CD14-positive monocyte (primary cell): ENCODE results near the gene TXNDC11. TPM values are rescaled to one million over a fixed set of nuclear protein-coding genes. Genes with fewer than 3 reads are reported as not detected.

Experiments used
- DNase-seq, 3 donors: peaks; one replicate each; pipeline ENCODE4 v3.0.0-alpha.2; 2011 to 2022
- H2AFZ ChIP-seq: 2 replicates; pipeline ENCODE4 v1.6.0; 2012; ENCODE audit warnings: mild to moderate bottlenecking, low read depth, low read length, inconsistent platforms; ENCODE audit not compliant: insufficient read depth, poor library complexity, severe bottlenecking
- H3K27ac ChIP-seq, 2 donors: 1 replicate in 1 of 2; 2 replicates in 1 of 2; pipeline ENCODE4 v1.5.1; 2012 to 2013; ENCODE audit warnings: low read length in 2 of 2, control low read depth in 1 of 2, inconsistent platforms in 1 of 2, low read depth in 1 of 2, mild to moderate bottlenecking in 1 of 2
- H3K27me3 ChIP-seq, 2 donors: one replicate each; pipeline versions ENCODE4 v1.6.0 to v1.6.1; 2011 to 2013; ENCODE audit warnings: low read length in 2 of 2; ENCODE audit not compliant: control insufficient read depth in 2 of 2, insufficient read depth in 2 of 2
- H3K36me3 ChIP-seq, 2 donors: replicated peaks in 1 of 2; 1 replicate in 1 of 2; 2 replicates in 1 of 2; pipeline versions ENCODE4 v1.5.1 to v1.6.1; 2012 to 2013; ENCODE audit warnings: low read length in 2 of 2, control low read depth in 1 of 2, inconsistent platforms in 1 of 2, mild to moderate bottlenecking in 1 of 2; ENCODE audit not compliant: insufficient read depth in 2 of 2, control insufficient read depth in 1 of 2
- H3K4me1 ChIP-seq, 2 donors: 1 replicate in 1 of 2; 2 replicates in 1 of 2; pipeline versions ENCODE4 v1.5.1 to v1.6.1; 2012 to 2013; ENCODE audit warnings: low read length in 2 of 2, control low read depth in 1 of 2, inconsistent platforms in 1 of 2, mild to moderate bottlenecking in 1 of 2, moderate library complexity in 1 of 2; ENCODE audit not compliant: insufficient read depth in 2 of 2, control insufficient read depth in 1 of 2
- H3K4me2 ChIP-seq: replicated peaks from 2 replicates; pipeline ENCODE3; 2012; ENCODE audit warnings: low read length, moderate library complexity, mild to moderate bottlenecking; ENCODE audit not compliant: poor library complexity, severe bottlenecking; ENCODE audit errors: extremely low read depth
- H3K4me3 ChIP-seq, 3 experiments: fragments of 200-600 bp in 1 of 3; sonication (generic) in 1 of 3; replicated peaks in 1 of 3; 1 replicate in 2 of 3; 2 replicates in 1 of 3; pipeline ENCODE4 v1.5.1; 2011 to 2013; ENCODE audit warnings: low read length in 3 of 3, mild to moderate bottlenecking in 3 of 3, control low read depth in 2 of 3, low read depth in 2 of 3, inconsistent platforms in 1 of 3, moderate library complexity in 1 of 3
- H3K79me2 ChIP-seq: 2 replicates; pipeline ENCODE4 v1.6.0; 2012; ENCODE audit warnings: mild to moderate bottlenecking, control low read depth, inconsistent platforms, low read length, moderate library complexity; ENCODE audit not compliant: insufficient read depth
- H3K9ac ChIP-seq: 2 replicates; pipeline ENCODE4 v1.6.0; 2017; ENCODE audit warnings: low read length, mild to moderate bottlenecking; ENCODE audit not compliant: insufficient read depth, poor library complexity, severe bottlenecking
- H3K9me3 ChIP-seq, 2 donors: replicated peaks in 1 of 2; 1 replicate in 1 of 2; 2 replicates in 1 of 2; pipeline versions ENCODE4 v1.5.1 to v1.6.1; 2012 to 2013; ENCODE audit warnings: low read length in 2 of 2, control low read depth in 1 of 2; ENCODE audit not compliant: control insufficient read depth in 1 of 2, insufficient read depth in 1 of 2
- H4K20me1 ChIP-seq: 2 replicates; pipeline ENCODE4 v1.6.0; 2012; ENCODE audit warnings: mild to moderate bottlenecking, low read length, control low read depth, moderate library complexity; ENCODE audit not compliant: insufficient read depth
- H3K27ac Mint-ChIP-seq, 7 donors: one replicate each; pipeline ENCODE4 v1.8.0; 2020; ENCODE audit warnings: mild to moderate bottlenecking in 7 of 7, mixed read lengths in 7 of 7, moderate library complexity in 6 of 7, inconsistent platforms in 2 of 7
- H3K27me3 Mint-ChIP-seq, 3 donors: one replicate each; pipeline ENCODE4 v1.8.0; 2021 to 2022; ENCODE audit warnings: low read depth in 3 of 3, mild to moderate bottlenecking in 3 of 3, mixed read lengths in 3 of 3, moderate library complexity in 3 of 3, inconsistent platforms in 1 of 3
- H3K36me3 Mint-ChIP-seq, 2 donors: one replicate each; pipeline ENCODE4 v1.8.0; 2020; ENCODE audit warnings: mixed read lengths in 2 of 2, inconsistent platforms in 1 of 2, mild to moderate bottlenecking in 1 of 2
- H3K4me1 Mint-ChIP-seq: one replicate; pipeline ENCODE4 v1.8.0; 2020; ENCODE audit warnings: mild to moderate bottlenecking, mixed read lengths
- H3K4me3 Mint-ChIP-seq, 2 donors: one replicate each; pipeline ENCODE4 v1.8.0; 2020; ENCODE audit warnings: mild to moderate bottlenecking in 2 of 2, mixed read lengths in 2 of 2, moderate library complexity in 1 of 2
- H3K9me3 Mint-ChIP-seq, 7 donors: one replicate each; pipeline ENCODE4 v1.8.0; 2020 to 2022; ENCODE audit warnings: mixed read lengths in 7 of 7, mild to moderate bottlenecking in 6 of 7, moderate library complexity in 6 of 7, inconsistent platforms in 2 of 7
- CTCF ChIP-seq: fragments of 200-600 bp; IDR thresholded peaks from one replicate; pipeline ENCODE4 v1.8.0; 2022; ENCODE audit warnings: antibody characterized with exemption, mild to moderate bottlenecking
- WGBS: methylation state at CpG from one replicate; pipeline ENCODE4 v1.1.5; 2013; ENCODE audit warnings: missing lambda C conversion rate; ENCODE audit not compliant: insufficient coverage; 5-methylcytosine and 5-hydroxymethylcytosine counted together
- intact Hi-C, 2 donors: fragments of 100-400 bp; cut with micrococcal nuclease; formaldehyde crosslinking; loops; one replicate each; pipeline versions ENCODE4 v1.15.0 to v1.15.1; 2023
- polyA plus RNA-seq, 3 donors: library from polyadenylated mRNA; depleted of rRNA in 1 of 3; unstranded in 2 of 3; stranded (reverse) in 1 of 3; fragments of 300-500 nt in 2 of 3; fragments of >200 nt in 1 of 3; fragmentation: Illumina TruSeq in 2 of 3; gene quantifications; 1 replicate in 2 of 3; 2 replicates in 1 of 3; pipeline ENCODE4 v1.2.3, GENCODE V29; 2012 to 2021

TXNDC11 gene
- polyA plus RNA-seq, 3 donors: 32.9 to 60.0 (median 40.6) TPM

- H3K4me3 Mint-ChIP-seq: no peak overlapping the region
- Histone ChIP-seq H3K36me3 (no peaks in the 10 kb centered on the region), H2AFZ (no peak overlapping the region), H3K27ac (no peak overlapping the region), H3K27me3 (no peaks in the 10 kb centered on the region), H3K9ac (no peak overlapping the region), H3K4me2 (no peak overlapping the region), H3K9me3 (no peaks in the 10 kb centered on the region), H3K79me2 (no peaks in the 10 kb centered on the region), H3K4me1 (peaks cover 48 to 50% of the 10 kb centered on the region in 2 donors), H3K4me3 (no peak overlapping the region), H4K20me1 (no peaks in the 10 kb centered on the region)
- intact Hi-C loops: no loop called here
- peaks cover 0 to 5% (median 0%) of the 10 kb centered on the region in 7 donors for H3K9me3 Mint-ChIP-seq
- TF ChIP-seq CTCF: no peak
- H3K27ac Mint-ChIP-seq: peak overlapping the region in 1 of 7 donors; percentile 53
- H3K4me1 Mint-ChIP-seq: peaks cover 61% of the 10 kb centered on the region
- WGBS: 96% methylated on average over 5 of the region's 5 CpGs
- peaks cover 0 to 2% of the 10 kb centered on the region in 2 donors for H3K36me3 Mint-ChIP-seq
- peaks cover 4 to 16% (median 10%) of the 10 kb centered on the region in 3 donors for H3K27me3 Mint-ChIP-seq
- DNase-seq: no peak
Observed at GRCh38 chr16:11637320-11637719, 105.3 kb downstream of the TXNDC11 start.

- no peak overlapping the region for H3K4me3 Mint-ChIP-seq
- peaks cover 4 to 22% (median 10%) of the 10 kb centered on the region in 3 donors for H3K27me3 Mint-ChIP-seq
- no peaks in the 10 kb centered on the region for H3K9me3 ChIP-seq
- H2AFZ ChIP-seq: no peak overlapping the region
- no peak for TF ChIP-seq CTCF
- no peaks in the 10 kb centered on the region for H3K36me3 ChIP-seq
- no peaks in the 10 kb centered on the region for H3K79me2 ChIP-seq
- intact Hi-C loops: loop anchor here in 1 of 2 donors (1.0 kb wide), 1 partner anchor 9 kb away; no protein-coding TSS in a partner anchor
- H3K27ac Mint-ChIP-seq: no peak overlapping the region
- no peak overlapping the region for H3K4me3 ChIP-seq
- H4K20me1 ChIP-seq: no peaks in the 10 kb centered on the region
- peaks cover 0 to 5% (median 0%) of the 10 kb centered on the region in 7 donors for H3K9me3 Mint-ChIP-seq
- no peak overlapping the region for H3K9ac ChIP-seq
- no peak overlapping the region for H3K27ac ChIP-seq
- DNase-seq: no peak
- peaks cover 60% of the 10 kb centered on the region for H3K4me1 Mint-ChIP-seq
- no peaks in the 10 kb centered on the region for H3K27me3 ChIP-seq
- WGBS: 45% methylated on average over 13 of the region's 14 CpGs
- H3K4me1 ChIP-seq: peaks cover 49 to 51% of the 10 kb centered on the region in 2 donors
- H3K36me3 Mint-ChIP-seq: peaks cover 0 to 2% of the 10 kb centered on the region in 2 donors
- no peak overlapping the region for H3K4me2 ChIP-seq
Observed at GRCh38 chr16:11636172-11636721, 106.4 kb downstream of the TXNDC11 start.
